Measurements from ENCODE around the gene CDH5.

The CDH5 gene

DNA sequence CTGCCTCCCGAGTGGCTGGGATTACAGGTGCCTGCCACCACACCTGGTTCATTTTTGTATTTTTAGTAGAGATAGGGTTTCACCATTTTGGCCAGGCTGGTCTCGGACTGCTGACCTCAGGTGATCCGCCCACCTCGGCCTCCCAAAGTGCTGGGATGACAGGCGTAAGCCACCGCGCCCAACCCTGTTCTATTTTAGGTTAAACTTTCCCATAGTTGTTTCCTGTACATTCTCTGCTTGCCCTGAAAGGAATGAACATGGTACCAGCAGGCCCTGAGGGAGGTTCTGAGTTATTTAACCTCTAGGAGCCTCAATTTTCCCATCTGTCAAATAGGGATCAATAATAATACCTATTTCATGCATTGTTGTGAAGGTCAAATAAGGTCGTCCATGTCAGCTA, 11.0 kb upstream of the CDH5 start:
- no peak overlapping the region for H3K4me3 ChIP-seq (replicated peaks; ENCODE audit: low read depth, low read length)
- no peaks in the 10 kb centered on the region for H3K36me3 ChIP-seq (ENCODE audit: control insufficient read depth, insufficient read depth, low read length)
- TF ChIP-seq, protein P1, sequence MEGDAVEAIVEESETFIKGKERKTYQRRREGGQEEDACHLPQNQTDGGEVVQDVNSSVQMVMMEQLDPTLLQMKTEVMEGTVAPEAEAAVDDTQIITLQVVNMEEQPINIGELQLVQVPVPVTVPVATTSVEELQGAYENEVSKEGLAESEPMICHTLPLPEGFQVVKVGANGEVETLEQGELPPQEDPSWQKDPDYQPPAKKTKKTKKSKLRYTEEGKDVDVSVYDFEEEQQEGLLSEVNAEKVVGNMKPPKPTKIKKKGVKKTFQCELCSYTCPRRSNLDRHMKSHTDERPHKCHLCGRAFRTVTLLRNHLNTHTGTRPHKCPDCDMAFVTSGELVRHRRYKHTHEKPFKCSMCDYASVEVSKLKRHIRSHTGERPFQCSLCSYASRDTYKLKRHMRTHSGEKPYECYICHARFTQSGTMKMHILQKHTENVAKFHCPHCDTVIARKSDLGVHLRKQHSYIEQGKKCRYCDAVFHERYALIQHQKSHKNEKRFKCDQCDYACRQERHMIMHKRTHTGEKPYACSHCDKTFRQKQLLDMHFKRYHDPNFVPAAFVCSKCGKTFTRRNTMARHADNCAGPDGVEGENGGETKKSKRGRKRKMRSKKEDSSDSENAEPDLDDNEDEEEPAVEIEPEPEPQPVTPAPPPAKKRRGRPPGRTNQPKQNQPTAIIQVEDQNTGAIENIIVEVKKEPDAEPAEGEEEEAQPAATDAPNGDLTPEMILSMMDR (IDR thresholded peaks at IDR 0.05; ENCODE audit: insufficient read depth, low read length, poor library complexity, severe bottlenecking), result no peak
- peaks cover 1% of the 10 kb centered on the region for H3K27me3 ChIP-seq (replicated peaks; ENCODE audit: control insufficient read depth, insufficient read depth, low read length)
- DNase-seq (ENCODE audit: extremely low read depth, insufficient read length), result no peak

DNA sequence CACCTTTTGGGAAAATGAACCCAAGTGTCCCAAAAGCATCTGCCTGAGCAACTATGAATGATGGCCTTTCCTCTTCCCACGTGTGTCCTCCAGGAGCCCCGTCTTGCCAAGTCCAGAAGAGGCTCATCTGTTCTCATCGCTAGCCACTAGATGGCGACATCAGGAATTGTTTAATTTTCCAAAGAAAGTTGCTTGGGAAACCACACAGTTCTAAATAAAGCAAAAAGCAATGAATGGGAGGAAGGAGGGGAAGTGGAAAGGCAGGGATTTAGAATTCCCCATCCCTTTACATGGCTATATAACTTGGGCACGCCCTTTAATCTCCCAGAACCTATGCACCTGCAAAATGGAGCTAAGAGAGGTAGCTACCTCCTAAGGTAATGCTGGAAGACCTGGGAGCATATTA, 9.0 kb upstream of the CDH5 start:
- H3K36me3 ChIP-seq (ENCODE audit: control insufficient read depth, insufficient read depth, low read length), result no peaks in the 10 kb centered on the region
- DNase-seq (ENCODE audit: extremely low read depth, insufficient read length), result no peak
- TF ChIP-seq, protein P1 (IDR thresholded peaks at IDR 0.05; ENCODE audit: insufficient read depth, low read length, poor library complexity, severe bottlenecking), result peak; percentile 64
- H3K27me3 ChIP-seq (replicated peaks; ENCODE audit: control insufficient read depth, insufficient read depth, low read length), result peaks cover 3% of the 10 kb centered on the region
- no peak overlapping the region for H3K4me3 ChIP-seq (replicated peaks; ENCODE audit: low read depth, low read length)

DNA sequence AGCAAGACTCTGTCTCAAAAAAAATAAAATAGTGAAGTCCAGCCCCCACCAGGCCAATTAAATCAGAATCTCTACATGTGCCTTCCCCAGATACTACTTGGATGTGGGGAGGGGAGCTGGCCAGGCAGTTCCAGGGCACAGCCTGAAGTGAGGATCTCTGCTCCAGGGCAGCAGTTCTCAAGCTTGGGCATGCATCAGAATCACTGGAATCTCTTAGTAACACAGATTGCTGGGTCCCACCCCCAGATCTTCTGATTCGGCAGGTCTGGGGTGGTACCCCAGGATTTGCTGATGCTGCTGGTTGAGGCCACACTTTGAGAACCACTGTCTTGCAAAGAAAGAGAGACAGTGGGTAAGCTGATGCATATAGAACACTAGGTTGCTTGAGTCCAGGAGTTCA, 8.3 kb upstream of the CDH5 start:
- no peaks in the 10 kb centered on the region for H3K36me3 ChIP-seq (ENCODE audit: control insufficient read depth, insufficient read depth, low read length)
- TF ChIP-seq, protein P1 (IDR thresholded peaks at IDR 0.05; ENCODE audit: insufficient read depth, low read length, poor library complexity, severe bottlenecking), result no peak
- H3K4me3 ChIP-seq (replicated peaks; ENCODE audit: low read depth, low read length), result no peak overlapping the region
- H3K27me3 ChIP-seq (replicated peaks; ENCODE audit: control insufficient read depth, insufficient read depth, low read length), result peaks cover 3% of the 10 kb centered on the region
- DNase-seq (ENCODE audit: extremely low read depth, insufficient read length), result no peak

DNA sequence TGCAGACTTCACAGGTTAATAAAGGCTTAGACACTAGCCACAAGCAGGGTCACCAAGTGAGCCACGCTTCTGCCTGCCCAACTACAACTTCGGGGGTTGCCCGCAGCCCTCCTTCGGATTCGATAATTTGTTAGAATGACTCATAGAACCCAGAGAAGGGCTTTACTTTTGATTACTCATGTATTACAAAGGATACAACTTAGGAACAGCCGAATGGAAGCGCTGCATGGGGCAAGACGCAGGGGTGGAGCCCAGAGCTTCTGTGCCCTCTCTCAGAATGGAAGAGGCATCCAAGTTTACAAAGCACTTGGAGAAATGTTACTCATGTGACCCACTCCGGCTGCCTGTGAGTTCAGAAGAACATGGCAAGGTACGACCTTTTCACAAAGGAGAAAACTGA, 7.5 kb upstream of the CDH5 start:
- TF ChIP-seq, protein P1 (IDR thresholded peaks at IDR 0.05; ENCODE audit: insufficient read depth, low read length, poor library complexity, severe bottlenecking), result no peak
- no peak for DNase-seq (ENCODE audit: extremely low read depth, insufficient read length)
- Histone ChIP-seq H3K4me3 (replicated peaks; ENCODE audit: low read depth, low read length) (no peak overlapping the region), H3K36me3 (ENCODE audit: control insufficient read depth, insufficient read depth, low read length) (no peaks in the 10 kb centered on the region), H3K27me3 (replicated peaks; ENCODE audit: control insufficient read depth, insufficient read depth, low read length) (peaks cover 2% of the 10 kb centered on the region)

DNA sequence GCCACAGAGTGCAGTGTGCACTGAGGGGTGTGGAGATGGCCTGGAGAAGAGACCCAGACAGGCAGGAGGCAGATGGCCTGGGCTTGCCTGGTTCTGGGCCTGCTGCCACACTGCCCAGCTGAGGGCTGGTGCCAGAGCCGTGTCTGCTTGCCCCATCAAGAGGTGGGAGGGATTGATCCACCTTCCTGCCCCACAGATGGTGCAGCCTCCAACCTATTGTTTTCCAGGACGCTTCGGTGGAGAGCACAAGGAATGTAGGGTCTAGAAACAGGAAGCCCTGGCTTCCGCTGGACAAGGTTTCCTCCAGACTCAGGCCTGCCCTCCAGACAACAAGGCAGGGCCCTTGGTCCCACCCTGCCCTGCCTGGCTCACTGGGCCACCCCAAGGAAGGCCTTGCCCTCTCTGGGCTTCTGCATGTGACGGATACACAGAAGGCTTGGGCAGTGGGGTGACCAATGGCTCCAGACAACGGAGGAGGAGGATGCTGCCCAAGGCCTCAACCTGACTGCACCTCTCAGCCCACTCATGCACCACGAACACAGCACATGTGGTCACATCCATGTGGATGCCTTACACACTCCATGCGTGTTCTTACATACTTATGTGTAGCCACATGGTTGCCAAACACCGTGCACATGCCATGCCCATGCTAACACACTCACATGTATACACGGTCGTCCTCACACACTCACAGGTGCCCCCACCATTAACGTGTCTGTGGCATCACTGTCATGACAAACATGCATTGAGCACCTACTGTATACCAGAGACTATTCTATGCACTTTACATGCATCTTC, 6.5 kb upstream of the CDH5 start:
- H3K4me3 ChIP-seq (replicated peaks; ENCODE audit: low read depth, low read length), result no peak overlapping the region
- peaks cover 2% of the 10 kb centered on the region for H3K27me3 ChIP-seq (replicated peaks; ENCODE audit: control insufficient read depth, insufficient read depth, low read length)
- no peak for DNase-seq (ENCODE audit: extremely low read depth, insufficient read length)

More for the DNA sequence above, 6.5 kb upstream of the CDH5 start:
- TF ChIP-seq, protein P1 (IDR thresholded peaks at IDR 0.05; ENCODE audit: insufficient read depth, low read length, poor library complexity, severe bottlenecking), result no peak
- no peaks in the 10 kb centered on the region for H3K36me3 ChIP-seq (ENCODE audit: control insufficient read depth, insufficient read depth, low read length)

Measured in GM06990 (cell line).